GM19372 (cell line): ENCODE measurements around the gene RANBP1.
"Not testable (repeated sequence)": the region's sequence is repeated elsewhere in the genome, so short reads cannot be mapped to it uniquely, and the experiment has no call there.

ENCODE experiments used
- ATAC-seq: cut with Tn5 transposase; IDR thresholded peaks from one replicate; pipeline ENCODE4 v1.9.1; 2021; ENCODE audit warnings: mild to moderate bottlenecking, low read depth, moderate library complexity; ENCODE audit not compliant: unreplicated experiment

The RANBP1 gene

GRCh38 chr22:20147237-20147988, 31.5 kb downstream of the RANBP1 start:
- ATAC-seq: no peak

DNA sequence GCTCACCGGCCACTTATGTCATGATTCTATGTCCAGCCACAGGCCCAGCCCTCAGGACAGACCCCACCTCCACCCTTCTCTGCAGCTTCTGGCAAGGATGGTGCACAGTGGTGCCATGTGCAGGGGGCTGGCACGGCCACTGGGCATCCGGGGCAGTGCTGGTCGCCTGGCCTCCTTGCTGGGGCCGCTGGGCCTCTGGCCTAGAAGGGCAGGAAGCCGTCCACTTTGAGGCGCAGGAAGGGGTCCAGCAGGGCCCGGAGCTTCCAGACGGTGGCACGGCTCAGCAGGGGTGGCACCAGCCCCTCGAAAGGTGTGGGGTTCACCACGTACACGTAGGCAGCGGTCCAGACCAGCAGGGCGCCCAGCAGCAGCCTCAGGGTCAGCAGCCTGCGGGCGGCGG, 32.5 kb downstream of the RANBP1 start:
- no peak for ATAC-seq

- ATAC-seq: no peak
These were observed 33.6 kb downstream of the RANBP1 start for GRCh38 chr22:20149257-20150250.

GRCh38 chr22:20150381-20151275, 34.7 kb downstream of the RANBP1 start, which contains the start of gene CCDC188:
Gene CCDC188 (minus strand): TSS chr22:20151055. CDS start chr22:20150986, 69 bp downstream.
- no peak for ATAC-seq

DNA sequence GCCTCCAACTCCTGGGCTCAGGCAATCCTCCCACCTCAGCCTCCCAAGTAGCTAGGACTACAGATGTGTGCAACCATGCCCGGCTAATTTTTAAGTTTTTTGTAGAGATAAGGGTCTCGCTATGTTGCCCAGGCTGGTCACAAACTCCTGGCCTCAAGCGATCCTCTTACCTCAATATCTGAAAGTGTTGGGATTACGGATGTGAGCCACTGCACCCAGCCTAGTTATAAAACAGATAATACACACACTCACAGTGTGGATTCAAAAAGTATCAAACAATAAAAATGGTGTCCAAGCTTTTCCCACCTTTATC, 35.3 kb downstream of the RANBP1 start:
- no peak for ATAC-seq

DNA sequence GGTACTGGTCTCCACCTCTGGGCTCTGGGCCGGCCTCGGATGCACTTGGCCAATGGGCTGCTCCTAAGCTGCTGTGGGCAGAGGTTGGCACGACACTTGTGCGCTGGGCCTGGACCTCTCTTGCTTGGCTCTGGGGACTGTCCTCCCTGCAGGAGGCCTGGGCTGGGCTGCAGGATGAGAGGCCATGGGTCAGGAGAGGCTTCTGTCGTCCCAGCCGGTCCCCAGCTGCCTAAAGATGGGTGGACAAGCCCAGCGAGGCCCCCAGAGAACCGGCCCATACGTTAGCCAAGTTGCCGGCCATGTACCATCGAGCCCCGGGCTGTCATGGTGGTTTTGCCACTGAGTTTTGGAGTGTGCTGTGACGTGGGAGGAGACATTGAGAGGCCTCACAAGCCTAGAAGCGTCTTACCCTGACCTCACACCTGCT, 36.6 kb downstream of the RANBP1 start:
- ATAC-seq: no peak

- ATAC-seq: no peak
These were observed 38.0 kb downstream of the RANBP1 start for GRCh38 chr22:20153945-20154344.

GRCh38 chr22:20154602-20155187, 38.8 kb downstream of the RANBP1 start:
- ATAC-seq: no peak

DNA sequence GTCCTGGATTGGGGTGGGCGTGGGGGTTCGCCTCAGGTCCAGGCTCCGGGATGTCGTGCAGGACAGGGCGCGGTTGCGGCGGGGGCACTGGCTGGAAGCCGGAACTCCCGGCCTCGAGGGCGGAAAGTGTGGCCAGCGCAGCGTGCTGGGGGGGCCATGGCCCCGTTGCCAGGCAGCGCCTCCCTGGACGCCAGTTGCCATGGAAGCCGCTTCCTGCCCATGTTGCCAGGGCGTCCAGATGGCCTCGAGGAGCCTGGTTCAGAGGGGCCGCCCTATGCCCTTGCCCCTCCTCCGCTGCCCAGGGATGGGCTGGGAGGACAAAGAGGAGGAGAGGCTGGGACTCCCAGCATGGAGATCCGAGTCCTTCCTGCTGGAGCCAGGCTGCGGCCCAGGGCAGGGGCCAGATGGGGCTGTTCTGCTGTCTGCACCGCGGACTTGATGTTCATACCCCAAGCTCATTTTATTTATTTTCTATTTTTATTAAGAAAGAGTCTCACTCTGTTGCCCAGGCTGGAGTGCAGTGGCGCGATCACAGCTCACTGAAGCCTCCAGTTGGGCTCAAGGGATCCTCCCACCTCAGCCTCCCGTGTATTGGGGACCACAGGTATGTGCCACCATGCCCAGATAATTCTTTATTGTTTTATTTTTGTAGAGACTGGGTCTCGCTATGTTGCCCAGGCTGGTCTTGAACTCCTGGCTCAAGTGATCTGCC, 39.6 kb downstream of the RANBP1 start:
- ATAC-seq: no peak

DNA sequence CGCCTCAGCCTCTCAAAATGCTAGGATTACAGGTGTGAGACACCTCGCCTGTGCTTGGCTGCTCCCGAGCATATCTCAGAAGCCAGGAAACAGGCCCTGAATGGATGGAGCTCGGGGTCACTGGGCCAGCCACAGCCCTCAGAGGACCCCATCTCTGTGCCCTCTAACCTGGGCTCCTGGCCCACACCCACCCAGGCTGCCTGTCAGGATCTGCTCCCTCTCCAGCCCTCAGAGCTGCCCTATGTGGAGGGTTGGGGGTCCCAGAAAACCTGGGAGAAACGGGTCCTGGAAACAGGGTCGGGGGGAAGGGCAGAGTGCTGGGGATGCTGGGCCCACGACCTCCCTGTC, 40.1 kb downstream of the RANBP1 start:
- no peak for ATAC-seq

DNA sequence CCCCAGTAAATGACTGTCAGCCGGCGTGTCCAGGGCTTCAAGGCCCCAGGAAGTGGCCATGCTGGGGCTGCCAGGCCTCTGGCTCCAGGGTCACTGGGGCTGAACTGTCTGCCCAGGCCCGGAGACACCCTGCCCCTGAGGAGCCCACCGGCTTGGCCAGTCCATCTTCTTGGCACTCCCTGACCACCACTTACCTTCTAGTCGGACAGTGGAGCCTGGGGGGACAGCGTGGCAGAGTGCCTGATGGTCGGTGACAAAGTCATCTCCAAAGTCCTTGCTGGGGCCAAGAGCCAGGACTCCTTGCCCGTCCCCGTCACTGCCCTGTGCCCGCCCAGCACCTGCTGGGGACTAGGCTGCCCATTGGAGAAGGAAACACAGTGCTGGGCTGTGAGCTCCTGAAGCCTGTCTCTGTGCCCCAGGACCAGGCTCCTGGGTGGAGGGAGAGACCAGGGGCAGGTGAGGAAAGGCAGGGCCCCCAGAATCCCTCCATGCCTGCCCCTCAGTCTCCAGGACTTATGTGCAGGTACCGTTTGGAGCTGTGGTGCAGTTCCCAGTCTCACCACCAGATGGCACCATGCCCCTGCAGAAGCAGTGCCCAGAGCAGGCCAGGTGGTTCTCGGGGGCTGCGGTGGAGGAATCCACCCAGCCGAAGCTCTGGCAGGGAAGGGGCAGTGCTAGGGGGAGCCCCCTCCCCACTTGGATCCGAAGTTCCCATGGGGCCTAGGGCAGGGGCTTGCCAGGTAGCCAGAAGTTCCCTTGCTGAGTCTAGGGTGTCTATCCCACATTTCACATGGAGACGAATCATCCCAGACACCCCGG, 40.9 kb downstream of the RANBP1 start:
- ATAC-seq: no peak

- ATAC-seq: no peak
These were observed 41.7 kb downstream of the RANBP1 start for GRCh38 chr22:20157430-20158183.

DNA sequence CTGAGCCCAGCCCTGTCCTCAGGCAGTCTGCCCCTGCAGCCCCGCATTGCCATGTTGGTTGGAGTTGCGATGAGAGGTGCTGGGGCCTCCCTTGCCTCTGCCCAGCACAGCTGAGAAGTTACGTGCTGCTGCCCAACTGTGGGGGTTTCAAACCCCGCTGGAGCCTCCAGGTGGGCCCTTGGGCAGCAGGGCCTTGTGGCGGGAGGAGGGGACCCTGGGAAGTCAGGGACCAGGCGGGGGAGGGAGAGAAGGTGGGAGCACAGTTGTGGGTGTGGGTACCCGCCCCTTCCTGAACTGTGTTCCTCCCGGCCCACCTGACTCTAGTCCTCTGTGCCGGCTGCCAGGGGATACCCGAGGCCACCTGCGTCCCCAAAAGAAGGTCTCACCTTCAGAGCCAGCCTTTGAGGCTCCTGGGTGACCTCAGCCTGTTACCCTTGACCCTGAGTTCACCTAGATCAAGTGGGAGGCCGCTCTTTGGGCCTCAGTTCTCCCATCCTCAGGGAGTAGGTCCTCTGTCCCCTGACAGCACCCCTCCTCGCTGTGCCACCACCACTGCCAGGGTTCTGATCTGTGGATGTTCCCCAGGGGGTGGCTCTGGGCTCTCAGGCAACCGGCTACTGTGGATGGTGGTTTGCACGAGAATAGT, 42.6 kb downstream of the RANBP1 start:
- no peak for ATAC-seq

- no peak for ATAC-seq
These were observed 43.2 kb downstream of the RANBP1 start for GRCh38 chr22:20159076-20159475.

GRCh38 chr22:20159531-20159930, 43.6 kb downstream of the RANBP1 start:
- not testable (repeated sequence) for ATAC-seq

- no peak for ATAC-seq
These were observed 44.1 kb downstream of the RANBP1 start for GRCh38 chr22:20160041-20160440.

DNA sequence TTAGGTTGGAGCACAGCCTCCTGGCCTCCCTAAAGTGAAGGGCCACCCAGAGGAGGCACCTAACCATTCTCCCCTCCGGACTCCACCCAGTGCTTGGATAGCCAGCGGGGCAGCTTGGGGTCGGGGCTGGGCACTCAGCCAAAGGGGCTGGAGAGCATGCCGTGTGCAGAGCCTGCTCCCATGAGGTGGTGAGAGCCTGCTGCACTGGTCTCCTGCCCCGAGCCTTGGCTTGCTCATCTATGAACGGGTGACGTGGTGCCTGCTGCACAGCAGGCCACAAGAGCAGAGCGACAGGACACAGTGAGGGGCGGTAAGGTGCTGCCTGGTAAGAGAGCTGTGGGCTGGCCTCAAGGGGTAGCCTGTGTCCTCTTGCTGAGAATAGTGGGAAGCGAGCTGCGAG, 49.0 kb downstream of the RANBP1 start:
- ATAC-seq: no peak

DNA sequence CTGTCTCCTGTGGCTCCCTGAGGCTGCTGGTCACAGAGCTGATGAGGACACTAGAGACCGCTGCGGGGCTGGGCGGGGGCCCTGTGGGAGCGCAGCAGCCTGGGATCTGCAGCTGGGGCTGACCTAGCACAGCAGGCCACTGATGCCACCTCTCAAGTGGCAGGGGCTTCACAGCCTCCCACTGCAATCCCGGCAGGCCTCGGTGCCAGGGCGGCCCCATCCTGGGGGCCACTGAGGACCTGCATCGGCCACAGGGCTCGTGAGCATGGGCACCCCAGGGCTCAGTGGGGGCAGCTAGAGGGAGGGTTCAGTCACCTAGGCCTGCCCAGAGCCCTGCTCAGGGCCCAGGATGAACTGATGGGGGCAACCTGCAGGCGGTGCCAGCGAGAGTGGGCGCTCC, 49.5 kb downstream of the RANBP1 start:
- no peak for ATAC-seq
